Activated naive CD4-positive, alpha-beta T cell treated with Interleukin-2 at 50 U/mL for 16 hours (primary cell): ENCODE measurements around the gene ADTRP.

Source experiments
- DNase-seq: peaks from one replicate; pipeline ENCODE4 v3.0.0-alpha.2; 2020

Gene ADTRP

GRCh38 chr6:11772109-11772825 lies 6.3 kb downstream of the ADTRP start:
- peak; percentile 13 for DNase-seq

- DNase-seq: no peak
Observed at GRCh38 chr6:11771473-11772048, 7.0 kb downstream of the ADTRP start.

- no peak for DNase-seq
Observed at GRCh38 chr6:11770546-11771466, 7.8 kb downstream of the ADTRP start.

- no peak for DNase-seq
Observed at GRCh38 chr6:11769811-11770545, 8.6 kb downstream of the ADTRP start.

GRCh38 chr6:11769244-11769643 lies 9.4 kb downstream of the ADTRP start:
- no peak for DNase-seq

GRCh38 chr6:11767978-11768756 lies 10.4 kb downstream of the ADTRP start:
- DNase-seq: no peak

- DNase-seq: no peak
Observed at GRCh38 chr6:11767458-11767857, 11.1 kb downstream of the ADTRP start.

GRCh38 chr6:11766589-11767450 lies 11.8 kb downstream of the ADTRP start:
- DNase-seq: no peak

GRCh38 chr6:11766043-11766442 lies 12.6 kb downstream of the ADTRP start:
- no peak for DNase-seq

- DNase-seq: no peak
Observed at GRCh38 chr6:11764250-11764604, 14.4 kb downstream of the ADTRP start.

GRCh38 chr6:11763460-11764249 lies 14.9 kb downstream of the ADTRP start:
- DNase-seq: no peak

- no peak for DNase-seq
Observed at GRCh38 chr6:11762794-11763459, 15.7 kb downstream of the ADTRP start.

GRCh38 chr6:11761744-11762620 lies 16.6 kb downstream of the ADTRP start:
- DNase-seq: no peak

- DNase-seq: no peak
Observed at GRCh38 chr6:11760015-11760473, 18.6 kb downstream of the ADTRP start.

GRCh38 chr6:11758878-11759277 lies 19.7 kb downstream of the ADTRP start:
- no peak for DNase-seq

GRCh38 chr6:11756726-11757125 lies 21.9 kb downstream of the ADTRP start:
- no peak for DNase-seq

- no peak for DNase-seq
Observed at GRCh38 chr6:11756292-11756691, 22.3 kb downstream of the ADTRP start.

- DNase-seq: no peak
Observed at GRCh38 chr6:11755725-11756124, 22.9 kb downstream of the ADTRP start.
